ENCODE results near the gene TEAD3. TPM values are rescaled to one million over a fixed set of nuclear protein-coding genes. Genes with fewer than 3 reads are reported as not detected.

The TEAD3 gene
- total RNA-seq, 1 donor, result 23.7 TPM

GRCh38 chr6:35451354-35452182 lies 45.3 kb downstream of the TEAD3 start:
- DNase-seq (ENCODE audit: low read depth), result no peak
- no peak for TF ChIP-seq CTCF (IDR thresholded peaks at IDR 0.05; ENCODE audit: insufficient read depth, low read depth, low read length)
- H3K4me3 ChIP-seq (ENCODE audit: low read depth, low read length), result peak overlapping the region; percentile 44

- peak; percentile 71 for TF ChIP-seq CTCF (IDR thresholded peaks at IDR 0.05; ENCODE audit: insufficient read depth, low read depth, low read length)
- peak; percentile 79 for DNase-seq (ENCODE audit: low read depth)
- no peak overlapping the region for H3K4me3 ChIP-seq (ENCODE audit: low read depth, low read length)
Measured at GRCh38 chr6:35449287-35449881, 47.5 kb downstream of the TEAD3 start.

GRCh38 chr6:35448191-35448590 lies 48.7 kb downstream of the TEAD3 start:
- no peak for TF ChIP-seq CTCF (IDR thresholded peaks at IDR 0.05; ENCODE audit: insufficient read depth, low read depth, low read length)
- no peak for DNase-seq (ENCODE audit: low read depth)
- H3K4me3 ChIP-seq (ENCODE audit: low read depth, low read length), result no peak overlapping the region

GRCh38 chr6:35445691-35446090 lies 51.2 kb downstream of the TEAD3 start:
- TF ChIP-seq CTCF (IDR thresholded peaks at IDR 0.05; ENCODE audit: insufficient read depth, low read depth, low read length), result no peak
- peak; percentile 14 for DNase-seq (ENCODE audit: low read depth)
- no peak overlapping the region for H3K4me3 ChIP-seq (ENCODE audit: low read depth, low read length)

- DNase-seq (ENCODE audit: low read depth), result no peak
- no peak for TF ChIP-seq CTCF (IDR thresholded peaks at IDR 0.05; ENCODE audit: insufficient read depth, low read depth, low read length)
- no peak overlapping the region for H3K4me3 ChIP-seq (ENCODE audit: low read depth, low read length)
Measured at GRCh38 chr6:35443341-35444030, 53.4 kb downstream of the TEAD3 start.

GRCh38 chr6:35442693-35443092 lies 54.2 kb downstream of the TEAD3 start:
- no peak for DNase-seq (ENCODE audit: low read depth)
- TF ChIP-seq CTCF (IDR thresholded peaks at IDR 0.05; ENCODE audit: insufficient read depth, low read depth, low read length), result no peak
- H3K4me3 ChIP-seq (ENCODE audit: low read depth, low read length), result no peak overlapping the region
